Transverse colon (tissue), 4 donors: ENCODE results near the gene HHATL.

Source experiments
- CTCF ChIP-seq, 5 experiments: fragments of 200-600 bp in 3 of 5; fragments of 450-650 bp in 2 of 5; sonication (generic) in 3 of 5; IDR thresholded peaks; 1 replicate in 2 of 5; 2 replicates in 3 of 5; pipeline ENCODE4 v1.5.1; 2016 to 2017; ENCODE audit warnings: antibody characterized with exemption in 5 of 5, inconsistent platforms in 3 of 5, mild to moderate bottlenecking in 2 of 5, moderate library complexity in 1 of 5
- POLR2A ChIP-seq: fragments of 450-650 bp; IDR thresholded peaks from one replicate; pipeline ENCODE4 v1.6.1; 2016; ENCODE audit warnings: antibody characterized with exemption, mild to moderate bottlenecking, moderate library complexity
- POLR2AphosphoS5 ChIP-seq, 3 donors: sonication (generic); formaldehyde crosslinking; IDR thresholded peaks; one replicate each; pipeline ENCODE4 v1.6.1; 2016; ENCODE audit warnings: antibody characterized with exemption in 3 of 3

- TF ChIP-seq CTCF (IDR thresholded peaks at IDR 0.05) (peak in 4 of 5 experiments; percentile 18 to 30 (median 22)), POLR2A (no peak), POLR2AphosphoS5 (IDR thresholded peaks at IDR 0.05) (no peak)
These were observed 47.2 kb upstream of the HHATL start for GRCh38 chr3:42749753-42750231.
